Gastrocnemius medialis (tissue), 4 donors: ENCODE data around the gene SMC1B. TPM values are rescaled to one million over a fixed set of nuclear protein-coding genes. Genes with fewer than 3 reads are reported as not detected.

Experiments
- ATAC-seq, 2 donors: fragments of 150-250 bp; one replicate each; pipeline ENCODE4 v1.9.1; 2016
- DNase-seq, 2 donors: peaks; one replicate each; pipeline ENCODE4 v3.0.0-alpha.2; 2019
- H3K27ac ChIP-seq, 4 donors: fragments of 200-600 bp; sonication (generic); 1 replicate in 1 of 4; 2 replicates in 3 of 4; pipeline ENCODE4 v1.5.1; 2016 to 2018; ENCODE audit warnings: mild to moderate bottlenecking in 2 of 4, moderate library complexity in 1 of 4
- H3K27me3 ChIP-seq, 3 donors: fragments of 200-600 bp; sonication (generic) in 2 of 3; 1 replicate in 1 of 3; 2 replicates in 2 of 3; pipeline versions ENCODE4 v1.5.1 to v1.6.0; 2016 to 2019; ENCODE audit warnings: mild to moderate bottlenecking in 1 of 3, moderate library complexity in 1 of 3
- H3K36me3 ChIP-seq, 2 donors: fragments of 200-600 bp; sonication (generic) in 1 of 2; one replicate each; pipeline ENCODE4 v1.5.1; 2017 to 2018
- H3K4me1 ChIP-seq, 2 donors: fragments of 200-600 bp; sonication (generic) in 1 of 2; one replicate each; pipeline ENCODE4 v1.5.1; 2016 to 2017; ENCODE audit warnings: mild to moderate bottlenecking in 2 of 2
- H3K4me3 ChIP-seq, 4 donors: fragments of 200-600 bp; sonication (generic) in 3 of 4; 1 replicate in 1 of 4; 2 replicates in 3 of 4; pipeline ENCODE4 v1.5.1; 2016 to 2019; ENCODE audit warnings: mild to moderate bottlenecking in 2 of 4
- H3K9me3 ChIP-seq, 3 donors: fragments of 200-600 bp; sonication (generic) in 2 of 3; 1 replicate in 1 of 3; 2 replicates in 2 of 3; pipeline ENCODE4 v1.5.1; 2016 to 2019
- CTCF ChIP-seq, 5 experiments: fragments of 450-650 bp in 3 of 5; fragments of 200-600 bp in 2 of 5; sonication (generic) in 2 of 5; IDR thresholded peaks in 4 of 5; conservative IDR thresholded peaks in 1 of 5; 1 replicate in 4 of 5; 2 replicates in 1 of 5; pipeline ENCODE4 v1.5.1; 2016 to 2019; ENCODE audit warnings: antibody characterized with exemption in 5 of 5, mild to moderate bottlenecking in 3 of 5, moderate library complexity in 3 of 5
- POLR2A ChIP-seq, 2 donors: fragments of 450-650 bp; IDR thresholded peaks; one replicate each; pipeline ENCODE4 v1.6.1; 2017; ENCODE audit warnings: antibody characterized with exemption in 2 of 2, mild to moderate bottlenecking in 2 of 2, moderate library complexity in 2 of 2
- in situ Hi-C, 4 donors: fragments of 200-750 bp; cut with MboI; loops; one replicate each; pipeline versions ENCODE4 v1.15.0 to v1.8.0; 2017; ENCODE audit warnings: low sequenced_read_pairs in 4 of 4
- intact Hi-C: fragments of 100-400 bp; cut with DNase I; formaldehyde crosslinking; loops from one replicate; pipeline ENCODE4 v1.15.1; 2023; ENCODE audit warnings: low total_unique reads
- total RNA-seq, 4 donors: library from RNA; depleted of rRNA; stranded (reverse); fragments of >200 nt; gene quantifications; one replicate each; pipeline versions ENCODE4 v1.1.0 to v1.2.3, GENCODE V29; 2016

Gene SMC1B
- total RNA-seq, 4 donors from 2014 or later = not detected

GRCh38 chr22:45351956-45352355, 61.4 kb downstream of the SMC1B start:
- in situ Hi-C loops = no loop called here
- Histone ChIP-seq H3K9me3 (no peaks in the 10 kb centered on the region), H3K4me1 (peaks cover 0 to 4% of the 10 kb centered on the region in 2 donors), H3K36me3 (no peaks in the 10 kb centered on the region), H3K27ac (no peak overlapping the region), H3K27me3 (no peaks in the 10 kb centered on the region), H3K4me3 (no peak overlapping the region)
- TF ChIP-seq POLR2A (IDR thresholded peaks at IDR 0.05) = no peak
- TF ChIP-seq CTCF (IDR thresholded peaks at IDR 0.05 in 4 of 5, conservative IDR thresholded peaks at IDR 0.05 in 1 of 5) = no peak
- no peak for ATAC-seq
- no peak for DNase-seq
- intact Hi-C loops = no loop called here

- no peak for ATAC-seq
- Histone ChIP-seq H3K27me3 (no peaks in the 10 kb centered on the region), H3K4me1 (peaks cover 0 to 4% of the 10 kb centered on the region in 2 donors), H3K9me3 (no peaks in the 10 kb centered on the region), H3K27ac (no peak overlapping the region), H3K4me3 (no peak overlapping the region), H3K36me3 (peaks cover 0 to 3% of the 10 kb centered on the region in 2 donors)
- no peak for TF ChIP-seq POLR2A (IDR thresholded peaks at IDR 0.05)
- TF ChIP-seq CTCF (IDR thresholded peaks at IDR 0.05 in 4 of 5, conservative IDR thresholded peaks at IDR 0.05 in 1 of 5) = no peak
- in situ Hi-C loops (no loop called here), intact Hi-C loops (no loop called here)
- DNase-seq = no peak
Observed at GRCh38 chr22:45349916-45350315, 63.5 kb downstream of the SMC1B start.

- ATAC-seq (peak; percentile 27 to 67), DNase-seq (no peak)
- peaks cover 0 to 32% of the 10 kb centered on the region in 2 donors for H3K36me3 ChIP-seq
- intact Hi-C loops = no loop called here
- H3K9me3 ChIP-seq = no peaks in the 10 kb centered on the region
- H3K27ac ChIP-seq = no peak overlapping the region
- in situ Hi-C loops = no loop called here
- TF ChIP-seq POLR2A (IDR thresholded peaks at IDR 0.05) (no peak), CTCF (IDR thresholded peaks at IDR 0.05 in 4 of 5, conservative IDR thresholded peaks at IDR 0.05 in 1 of 5) (peak in 1 of 5 experiments; percentile 38)
- no peaks in the 10 kb centered on the region for H3K27me3 ChIP-seq
- no peaks in the 10 kb centered on the region for H3K4me1 ChIP-seq
- no peak overlapping the region for H3K4me3 ChIP-seq
Observed at GRCh38 chr22:45344334-45344733, 69.1 kb downstream of the SMC1B start.

- intact Hi-C loops = no loop called here
- DNase-seq (no peak), ATAC-seq (no peak)
- Histone ChIP-seq H3K27me3 (no peaks in the 10 kb centered on the region), H3K4me1 (peaks cover 0 to 4% of the 10 kb centered on the region in 2 donors), H3K27ac (no peak overlapping the region), H3K36me3 (peaks cover 0 to 34% of the 10 kb centered on the region in 2 donors), H3K4me3 (no peak overlapping the region), H3K9me3 (no peaks in the 10 kb centered on the region)
- TF ChIP-seq CTCF (IDR thresholded peaks at IDR 0.05 in 4 of 5, conservative IDR thresholded peaks at IDR 0.05 in 1 of 5) (no peak), POLR2A (IDR thresholded peaks at IDR 0.05) (no peak)
- in situ Hi-C loops = no loop called here
Observed at GRCh38 chr22:45343143-45343542, 70.3 kb downstream of the SMC1B start.

- in situ Hi-C loops = no loop called here
- no peak for DNase-seq
- no peak overlapping the region for H3K4me3 ChIP-seq
- H3K9me3 ChIP-seq = no peaks in the 10 kb centered on the region
- intact Hi-C loops = no loop called here
- ATAC-seq = no peak
- H3K36me3 ChIP-seq = peaks cover 0 to 39% of the 10 kb centered on the region in 2 donors
- no peak for TF ChIP-seq CTCF (IDR thresholded peaks at IDR 0.05 in 4 of 5, conservative IDR thresholded peaks at IDR 0.05 in 1 of 5)
- no peak for TF ChIP-seq POLR2A (IDR thresholded peaks at IDR 0.05)
- H3K27me3 ChIP-seq = no peaks in the 10 kb centered on the region
- H3K27ac ChIP-seq = no peak overlapping the region
- peaks cover 14 to 21% of the 10 kb centered on the region in 2 donors for H3K4me1 ChIP-seq
Observed at GRCh38 chr22:45341498-45341897, 71.9 kb downstream of the SMC1B start.
